GM19193 (cell line): ENCODE data around the gene GUF1.

ENCODE experiments used
- POLR2A ChIP-seq: IDR thresholded peaks from 4 replicates; pipeline ENCODE4 v1.6.1; 2011; ENCODE audit not compliant: insufficient read depth, insufficient read length; ENCODE audit errors: extremely low read depth

GUF1 gene

GRCh38 chr4:44727471-44727870, 49.3 kb downstream of the GUF1 start:
- TF ChIP-seq POLR2A: no peak

GRCh38 chr4:44736900-44737299, 58.7 kb downstream of the GUF1 start:
- no peak for TF ChIP-seq POLR2A

- no peak for TF ChIP-seq POLR2A
Observed at GRCh38 chr4:44738615-44739014, 60.4 kb downstream of the GUF1 start.

- TF ChIP-seq POLR2A: no peak
Observed at GRCh38 chr4:44740201-44740600, 62.0 kb downstream of the GUF1 start.
